Fibroblast of skin of back (primary cell): Measurements from ENCODE around the gene PRR36. TPM values are rescaled to one million over a fixed set of nuclear protein-coding genes. Genes with fewer than 3 reads are reported as not detected.
"Not testable (repeated sequence)": the region's sequence is repeated elsewhere in the genome, so short reads cannot be mapped to it uniquely, and the experiment has no call there.

Source experiments
- DNase-seq: peaks from one replicate; pipeline ENCODE4 v3.0.0-alpha.2; 2013
- polyA plus RNA-seq, 2 experiments: library from polyadenylated mRNA; unstranded; fragments of 120-200 nt; gene quantifications; one replicate each; pipeline ENCODE4 v1.2.1, GENCODE V29; 2013; ENCODE audit not compliant: insufficient read length in 2 of 2

The PRR36 gene
- 0.11 TPM for polyA plus RNA-seq (2013, experiment 1 of 2; ENCODE audit: insufficient read length)
- 0.05 TPM for polyA plus RNA-seq (2013, experiment 2 of 2; ENCODE audit: insufficient read length)

GRCh38 chr19:7874076-7874896 lies at the start of gene PRR36:
PRR36 (minus strand) TSS chr19:7874390; CDS start chr19:7873689, 701 bp downstream.
- DNase-seq: no peak

DNA sequence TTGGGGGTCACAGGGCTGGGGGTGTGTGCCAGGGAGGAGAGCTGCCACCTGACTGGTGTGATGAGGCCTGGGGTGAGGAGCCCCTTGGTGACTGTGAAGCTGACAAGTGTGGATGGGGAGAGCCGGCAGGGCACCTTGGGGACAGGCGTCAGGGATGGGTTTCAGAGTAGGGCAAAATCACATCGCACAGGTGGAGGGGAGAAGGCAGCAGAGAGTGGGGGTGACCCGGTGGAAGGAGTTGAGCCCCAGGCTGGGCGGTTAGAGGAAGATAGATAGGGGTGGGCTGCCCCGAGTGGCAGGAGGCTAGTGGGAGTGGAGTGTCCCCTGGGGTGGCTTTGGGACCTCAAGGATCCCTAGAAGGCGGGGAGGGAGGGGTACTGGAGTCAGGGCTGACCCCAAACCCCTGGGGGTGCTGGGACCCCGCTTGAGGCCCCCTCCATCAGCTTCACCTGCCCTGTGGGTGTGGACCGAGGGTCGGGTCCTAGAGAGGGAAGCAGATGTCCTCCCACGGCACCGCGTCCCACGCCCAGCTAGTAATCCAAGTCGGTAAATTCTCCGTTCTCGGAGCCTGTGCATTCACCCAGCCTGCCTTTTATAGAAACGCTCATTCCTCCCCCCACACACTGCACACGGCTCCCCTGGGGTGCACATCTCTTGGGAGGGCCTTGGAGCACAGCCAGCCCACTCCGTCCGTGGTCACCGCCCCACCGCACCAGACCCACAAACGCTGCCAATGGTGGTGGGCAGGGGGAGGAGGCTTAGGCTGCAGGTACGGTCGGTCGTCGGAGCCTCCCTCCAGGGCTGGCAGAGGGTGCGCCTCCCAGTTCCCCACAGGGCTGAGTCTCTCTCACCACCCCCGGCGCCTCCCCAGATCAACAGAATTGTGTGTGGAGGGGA lies 49.4 kb upstream of the PRR36 start:
- DNase-seq: no peak

DNA sequence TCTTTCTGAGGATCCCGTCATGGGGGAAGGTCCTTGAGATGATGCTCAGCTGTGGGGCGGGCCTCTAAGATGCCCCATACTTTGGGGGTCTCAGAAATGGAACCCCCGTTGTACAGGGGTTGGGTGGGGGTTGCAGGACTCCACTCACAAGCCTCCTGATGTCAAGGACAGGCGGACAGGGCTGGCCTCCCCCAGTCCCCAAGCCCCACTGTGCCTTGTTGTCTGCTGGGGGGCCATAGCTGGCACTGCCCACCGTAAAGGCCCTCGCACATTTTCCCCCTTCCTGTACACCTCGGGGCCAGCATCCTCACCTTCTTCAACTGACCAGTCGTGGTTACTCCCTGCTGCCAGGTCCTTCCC lies 48.6 kb upstream of the PRR36 start:
- DNase-seq: no peak

DNA sequence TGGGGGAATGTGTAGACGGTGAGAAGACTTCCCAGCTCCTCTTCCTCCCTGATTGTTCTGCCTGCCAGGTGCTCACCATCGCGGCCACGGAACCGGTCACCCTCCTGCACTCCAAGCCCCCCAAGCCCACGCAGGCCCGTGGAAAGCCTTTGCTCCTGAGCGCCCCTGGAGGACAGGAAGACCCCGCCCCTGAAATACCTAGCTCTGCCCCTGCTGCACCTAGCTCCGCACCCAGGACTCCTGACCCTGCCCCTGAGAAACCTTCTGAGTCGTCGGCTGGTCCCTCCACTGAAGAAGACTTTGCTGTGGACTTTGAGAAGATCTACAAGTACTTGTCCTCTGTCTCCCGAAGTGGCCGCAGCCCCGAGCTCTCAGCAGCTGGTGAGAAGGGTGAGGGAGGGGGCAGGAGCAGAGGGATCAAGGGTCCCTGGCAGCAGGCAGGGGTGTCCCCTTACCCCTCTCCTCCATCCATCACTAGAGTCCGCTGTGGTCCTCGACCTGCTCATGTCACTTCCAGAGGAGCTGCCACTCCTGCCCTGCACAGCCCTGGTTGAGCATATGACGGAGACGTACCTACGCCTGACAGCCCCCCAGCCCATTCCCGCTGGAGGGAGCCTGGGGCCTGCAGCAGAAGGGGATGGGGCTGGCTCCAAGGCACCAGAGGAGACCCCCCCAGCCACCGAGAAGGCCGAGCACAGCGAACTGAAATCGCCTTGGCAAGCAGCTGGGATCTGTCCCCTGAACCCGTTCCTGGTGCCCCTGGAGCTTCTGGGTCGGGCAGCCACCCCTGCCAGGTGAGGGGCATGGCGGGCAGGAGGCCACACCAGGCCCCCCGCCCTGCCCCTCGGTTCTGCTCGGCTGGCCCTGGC lies 48.0 kb upstream of the PRR36 start:
- no peak for DNase-seq

DNA sequence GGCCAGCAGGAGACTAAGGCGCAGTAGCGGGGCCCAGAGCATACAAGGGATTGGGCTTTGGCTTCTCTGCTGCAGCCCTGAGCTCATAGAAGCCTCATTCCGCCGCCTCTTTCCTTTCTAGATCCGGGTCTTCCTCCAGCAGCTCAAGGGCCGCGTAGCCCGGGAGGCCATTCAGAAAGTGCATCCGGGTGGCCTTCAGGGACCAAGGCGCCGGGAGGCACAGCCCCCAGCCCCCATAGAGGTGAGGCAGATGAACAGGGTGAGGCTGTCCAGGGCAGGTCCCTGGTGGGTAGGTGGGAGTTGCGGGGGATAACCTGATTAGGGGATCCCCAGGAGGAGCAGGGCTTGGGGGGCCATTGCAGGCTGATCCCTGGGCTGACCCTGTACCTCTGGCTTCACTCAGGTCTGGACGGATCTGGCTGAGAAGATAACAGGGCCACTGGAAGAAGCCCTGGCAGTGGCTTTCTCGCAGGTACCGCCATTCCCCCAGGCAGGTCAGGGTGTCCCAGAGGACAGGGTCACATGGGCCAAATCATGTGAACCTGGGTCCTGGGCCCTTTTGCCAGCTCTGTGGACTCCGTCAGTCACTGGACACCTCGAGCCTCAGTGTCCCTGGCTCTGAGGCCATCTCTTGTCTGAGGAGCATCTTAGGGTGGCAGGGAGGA lies 47.2 kb upstream of the PRR36 start:
- DNase-seq: no peak

DNA sequence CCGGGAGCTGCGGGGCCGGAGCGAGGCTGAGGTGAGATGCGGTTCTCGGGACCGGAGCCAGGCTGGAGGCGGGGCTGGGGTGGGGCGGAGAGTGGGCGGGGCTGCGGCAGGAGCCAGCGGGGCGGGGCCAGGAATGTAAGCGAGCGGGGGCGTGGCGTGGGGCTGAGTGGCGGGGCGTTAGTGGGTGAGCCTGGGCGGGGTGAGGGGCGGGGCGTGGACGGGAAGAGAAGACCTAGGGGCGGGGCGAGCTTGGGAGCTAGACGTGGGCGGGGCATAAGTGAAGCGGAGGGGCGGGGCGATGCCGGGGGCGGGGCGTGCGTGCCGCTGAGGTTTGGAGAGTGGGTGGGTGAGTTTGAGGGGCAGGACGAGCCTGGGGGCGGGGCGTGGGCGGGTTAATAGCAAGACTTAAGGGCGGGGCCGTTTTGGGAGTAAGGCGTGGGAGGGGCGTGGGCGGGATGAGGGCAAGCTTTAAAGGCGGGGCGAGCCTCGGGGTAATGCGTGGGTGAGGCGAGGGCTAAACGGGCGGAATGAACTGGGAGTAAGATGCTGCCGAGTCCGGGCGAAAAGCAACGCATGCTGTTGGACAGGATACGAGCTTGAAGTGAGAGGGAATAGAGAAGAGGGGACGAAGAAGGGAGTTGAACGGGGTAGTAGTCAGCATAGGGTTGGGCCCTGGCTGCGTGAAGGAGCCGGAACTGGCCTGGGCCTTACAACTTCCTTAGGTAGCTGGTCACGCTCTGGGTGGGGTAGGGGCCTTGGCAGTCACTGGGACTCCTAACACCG lies 46.5 kb upstream of the PRR36 start:
- DNase-seq: peak; percentile 95

GRCh38 chr19:7919610-7920518 lies 45.7 kb upstream of the PRR36 start, which contains the start of gene SNAPC2:
SNAPC2 (plus strand) TSS chr19:7920338; CDS start chr19:7920367, 29 bp downstream.
- peak; percentile 94 for DNase-seq

DNA sequence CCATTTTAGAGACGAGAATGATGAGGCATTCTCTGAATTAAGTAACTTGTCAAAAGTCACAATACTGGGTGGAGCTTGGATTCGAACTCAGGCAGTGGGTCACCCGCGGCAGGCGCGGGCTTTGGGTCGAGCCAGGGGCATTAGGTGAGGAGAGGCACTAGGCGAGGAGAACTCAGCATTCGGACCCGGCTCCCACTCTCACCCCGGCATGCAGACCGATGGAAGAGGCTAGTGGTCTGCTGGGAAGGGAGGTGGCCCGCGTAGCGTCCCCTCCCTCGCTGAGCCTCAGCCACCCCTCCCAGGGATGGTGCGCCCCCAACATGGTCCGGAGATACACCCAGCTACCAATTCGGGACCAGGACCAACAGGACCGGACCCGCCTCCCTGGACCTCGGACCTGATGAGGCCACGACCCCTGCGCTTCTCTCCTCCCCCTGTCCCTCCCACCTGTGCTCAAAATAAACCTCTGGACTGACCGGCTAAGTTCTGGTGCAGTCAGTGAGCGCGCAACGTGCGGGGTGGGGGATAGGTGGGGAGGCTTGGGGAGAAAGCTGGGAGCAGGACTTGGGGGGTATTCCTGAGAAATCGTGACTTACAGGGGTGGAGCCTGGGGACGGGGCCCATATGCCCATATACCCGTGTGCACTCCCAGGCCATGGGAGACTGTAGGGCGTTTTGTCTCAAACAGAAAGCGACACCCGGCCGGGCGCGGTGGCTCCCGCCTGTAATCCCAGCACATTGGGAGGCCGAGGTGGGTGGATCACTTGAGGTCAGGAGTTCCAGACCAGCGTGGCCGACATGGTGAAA lies 44.6 kb upstream of the PRR36 start:
- DNase-seq: no peak

DNA sequence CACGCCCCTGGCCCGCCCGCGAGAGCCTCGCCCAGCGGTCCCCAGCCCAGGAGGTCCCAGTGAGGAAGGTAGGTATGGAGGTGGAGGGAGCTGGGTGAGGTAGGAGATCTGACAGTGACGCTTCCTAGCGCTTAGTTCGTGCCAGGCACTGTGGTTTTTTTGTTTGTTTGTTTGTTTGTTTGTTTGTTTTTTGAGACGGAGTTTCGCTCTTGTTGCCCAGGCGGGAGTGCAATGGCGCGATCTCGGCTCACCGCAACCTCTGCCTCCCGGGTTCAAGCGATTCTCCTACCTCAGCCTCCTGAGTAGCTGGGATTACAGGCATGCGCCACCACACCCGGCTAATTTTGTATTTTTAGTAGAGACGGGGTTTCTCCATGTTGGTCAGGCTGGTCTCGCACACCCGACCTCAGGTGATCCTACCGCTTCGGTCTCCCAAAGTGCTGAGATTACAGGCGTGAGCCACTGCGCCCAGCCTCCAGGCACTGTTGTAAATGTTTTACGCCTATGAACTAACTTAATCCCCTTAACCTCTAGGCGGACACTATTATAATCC lies 43.9 kb upstream of the PRR36 start:
- not testable (repeated sequence) for DNase-seq

GRCh38 chr19:7917267-7918061 lies 43.3 kb upstream of the PRR36 start:
- peak; percentile 55 for DNase-seq

DNA sequence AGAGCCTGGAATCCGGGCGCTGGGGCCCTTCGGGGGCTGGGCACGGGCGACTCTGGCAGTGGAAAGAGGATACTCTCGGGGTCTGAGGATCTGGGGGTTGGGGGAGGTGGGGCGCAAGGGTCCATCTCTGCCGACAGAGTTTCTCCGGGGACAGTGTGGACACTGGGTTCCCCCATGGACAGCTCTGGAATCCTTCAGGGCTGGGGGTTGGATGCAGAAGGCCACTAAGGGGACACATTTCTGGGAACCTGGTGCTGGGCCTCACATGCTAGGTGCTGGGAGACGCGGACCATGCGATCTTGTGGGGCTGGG lies 42.7 kb upstream of the PRR36 start:
- no peak for DNase-seq

- DNase-seq: no peak
Measured at GRCh38 chr19:7916103-7916954, 42.1 kb upstream of the PRR36 start.

DNA sequence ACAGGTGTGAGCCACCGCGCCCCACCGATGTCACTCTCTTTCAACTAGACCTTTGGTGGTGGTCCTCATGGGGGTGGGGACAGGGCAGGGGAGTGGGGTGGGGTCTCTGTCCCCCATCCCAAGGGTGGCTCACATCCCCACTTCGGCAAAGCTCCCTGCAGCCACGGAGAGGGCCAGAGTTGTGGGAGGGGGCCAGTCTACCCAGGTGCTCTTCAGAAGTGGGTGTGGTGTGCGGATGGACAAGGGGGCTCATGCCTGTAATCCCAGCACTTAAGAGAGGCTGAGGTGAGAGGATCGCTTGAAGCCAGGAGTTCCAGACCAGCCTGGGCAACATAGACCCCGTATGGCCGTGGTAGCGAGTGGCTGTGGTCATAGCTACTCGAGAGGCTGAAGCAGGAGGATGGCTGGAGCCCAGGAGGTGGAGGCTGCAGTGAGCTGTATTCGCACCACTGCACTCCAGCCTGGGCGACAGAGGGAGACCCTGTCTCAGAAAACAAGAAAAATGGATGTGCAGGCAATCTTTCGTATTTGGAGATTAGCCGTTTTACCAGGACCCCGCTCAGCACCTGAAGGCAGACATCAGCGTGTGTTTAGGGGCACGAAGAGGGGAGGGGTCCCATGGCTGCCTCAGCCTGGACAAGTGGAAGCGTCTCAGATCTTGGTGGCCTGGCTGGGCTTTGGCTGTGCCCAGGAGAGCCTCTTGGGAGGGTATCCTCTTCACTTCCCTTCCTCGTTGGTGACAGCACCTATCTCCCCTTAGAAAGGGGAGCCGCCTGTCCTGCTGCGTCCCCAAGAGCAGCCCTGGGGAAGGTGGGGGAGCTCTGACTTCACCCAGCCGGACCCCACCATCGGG lies 41.3 kb upstream of the PRR36 start:
- DNase-seq: no peak

- no peak for DNase-seq
Measured at GRCh38 chr19:7914598-7915045, 40.4 kb upstream of the PRR36 start, which contains the start of gene TGFBR3L. TGFBR3L (plus strand) TSS chr19:7914830.

- no peak for DNase-seq
Measured at GRCh38 chr19:7914099-7914498, 39.9 kb upstream of the PRR36 start.

- no peak for DNase-seq
Measured at GRCh38 chr19:7913652-7914051, 39.5 kb upstream of the PRR36 start.
